Kidney (tissue), 14 donors: ENCODE data around the gene KIAA1328. TPM values are rescaled to one million over a fixed set of nuclear protein-coding genes. Genes with fewer than 3 reads are reported as not detected.

ENCODE experiments used
- DNase-seq, 5 donors: peaks; one replicate each; pipeline ENCODE4 v3.0.0-alpha.2; 2013 to 2020
- FAIRE-seq: peaks from 2 replicates; lab custom pipeline; 2012; peaks lifted over from hg19 to GRCh38; lab: Jason Lieb, UNC
- H3K27ac ChIP-seq, 2 donors: one replicate each; pipeline ENCODE4 v1.7.0; 2013; ENCODE audit warnings: low read depth in 2 of 2, low read length in 2 of 2, inconsistent platforms in 1 of 2
- H3K27me3 ChIP-seq: one replicate; pipeline ENCODE4 v1.7.1; 2013; ENCODE audit warnings: low read length, inconsistent platforms; ENCODE audit not compliant: control insufficient read depth, insufficient read depth
- H3K36me3 ChIP-seq, 3 donors: one replicate each; pipeline versions ENCODE4 v1.7.0 to v1.7.1; 2013; ENCODE audit warnings: low read length in 3 of 3, control low read depth in 1 of 3, inconsistent platforms in 1 of 3; ENCODE audit not compliant: insufficient read depth in 3 of 3, control insufficient read depth in 2 of 3
- H3K4me1 ChIP-seq, 3 donors: one replicate each; pipeline versions ENCODE4 v1.7.0 to v1.7.1; 2013; ENCODE audit warnings: low read length in 3 of 3, inconsistent platforms in 1 of 3, low read depth in 1 of 3; ENCODE audit not compliant: control insufficient read depth in 2 of 3, insufficient read depth in 2 of 3
- H3K4me3 ChIP-seq, 3 donors: one replicate each; pipeline versions ENCODE4 v1.7.0 to v1.8.1; 2013; ENCODE audit warnings: low read length in 3 of 3, control low read depth in 1 of 3, inconsistent platforms in 1 of 3
- H3K9ac ChIP-seq, 3 donors: one replicate each; pipeline versions ENCODE4 v1.7.0 to v1.7.1; 2013; ENCODE audit warnings: low read length in 3 of 3, control low read depth in 1 of 3, inconsistent platforms in 1 of 3
- H3K9me3 ChIP-seq, 3 donors: one replicate each; pipeline versions ENCODE4 v1.7.0 to v1.7.1; 2013; ENCODE audit warnings: low read length in 3 of 3, control low read depth in 1 of 3, inconsistent platforms in 1 of 3; ENCODE audit not compliant: control insufficient read depth in 2 of 3, insufficient read depth in 1 of 3
- CTCF ChIP-seq: IDR thresholded peaks from 3 replicates; pipeline ENCODE4 v1.5.1; 2012; ENCODE audit warnings: mild to moderate bottlenecking, moderate library complexity, borderline replicate concordance; ENCODE audit not compliant: insufficient read depth; ENCODE audit errors: extremely low read depth
- intact Hi-C: fragments of 100-400 bp; cut with DNase I; formaldehyde crosslinking; loops from one replicate; pipeline ENCODE4 v1.11.1; 2022
- polyA plus RNA-seq: library from polyadenylated mRNA; stranded (reverse); fragments of 350-450 nt; fragmentation: Illumina TruSeq; extraction: RNeasy Lipid Tissue Mini Kit (QIAGEN cat#74804); gene quantifications from one replicate; pipeline ENCODE4 v1.2.3, GENCODE V29; 2014; ENCODE audit warnings: low read depth, low replicate concordance; ENCODE audit not compliant: insufficient read depth
- total RNA-seq: library from RNA; stranded (reverse); fragmentation: NEBNext Ultra II Directional; extraction: Animal tissue kit (Norgen Biotek cat#: 25700); gene quantifications from one replicate; pipeline ENCODE4 v1.2.1, GENCODE V29; 2021
- donor health status: control.
- donor health status: control.
- donor health status: control.
- donor health status: control.
- donor health status: control.
- donor health status: DM: yes; HTN: yes; CAD: no.
- donor health status: Normal renal cell carcinoma (clear cell type).

KIAA1328 gene
- total and polyA plus RNA-seq, 2 donors from 2014 or later: 2.7 to 11.6 TPM

- Histone ChIP-seq H3K4me3 (no peak overlapping the region), H3K4me1 (no peaks in the 10 kb centered on the region), H3K9ac (no peak overlapping the region), H3K27me3 (no peaks in the 10 kb centered on the region), H3K36me3 (no peaks in the 10 kb centered on the region), H3K9me3 (no peaks in the 10 kb centered on the region), H3K27ac (no peak overlapping the region)
- TF ChIP-seq CTCF: no peak
- DNase-seq (no peak), FAIRE-seq (no peak)
- intact Hi-C loops: no loop called here
Measured at GRCh38 chr18:36889321-36889720, 60.4 kb downstream of the KIAA1328 start.

GRCh38 chr18:36889742-36890141 is 60.8 kb downstream of the KIAA1328 start:
- Histone ChIP-seq H3K4me1 (no peaks in the 10 kb centered on the region), H3K36me3 (no peaks in the 10 kb centered on the region), H3K27ac (no peak overlapping the region), H3K9me3 (no peaks in the 10 kb centered on the region), H3K9ac (no peak overlapping the region), H3K4me3 (no peak overlapping the region), H3K27me3 (no peaks in the 10 kb centered on the region)
- DNase-seq (no peak), FAIRE-seq (no peak)
- intact Hi-C loops: no loop called here
- TF ChIP-seq CTCF: no peak

- DNase-seq (no peak), FAIRE-seq (no peak)
Measured at GRCh38 chr18:36890598-36890997, 61.7 kb downstream of the KIAA1328 start.

More at GRCh38 chr18:36890598-36890997, 61.7 kb downstream of the KIAA1328 start:
- intact Hi-C loops: no loop called here
- Histone ChIP-seq H3K4me3 (no peak overlapping the region), H3K9ac (no peak overlapping the region), H3K9me3 (no peaks in the 10 kb centered on the region), H3K4me1 (no peaks in the 10 kb centered on the region), H3K27ac (no peak overlapping the region), H3K36me3 (no peaks in the 10 kb centered on the region), H3K27me3 (no peaks in the 10 kb centered on the region)
- no peak for TF ChIP-seq CTCF
